Kidney capillary endothelial cell (primary cell): ENCODE results near the gene PHF3.

Experiments used
- DNase-seq: peaks from one replicate; pipeline ENCODE4 v3.0.0-alpha.2; 2018; ENCODE audit warnings: low spot score

Gene PHF3

DNA sequence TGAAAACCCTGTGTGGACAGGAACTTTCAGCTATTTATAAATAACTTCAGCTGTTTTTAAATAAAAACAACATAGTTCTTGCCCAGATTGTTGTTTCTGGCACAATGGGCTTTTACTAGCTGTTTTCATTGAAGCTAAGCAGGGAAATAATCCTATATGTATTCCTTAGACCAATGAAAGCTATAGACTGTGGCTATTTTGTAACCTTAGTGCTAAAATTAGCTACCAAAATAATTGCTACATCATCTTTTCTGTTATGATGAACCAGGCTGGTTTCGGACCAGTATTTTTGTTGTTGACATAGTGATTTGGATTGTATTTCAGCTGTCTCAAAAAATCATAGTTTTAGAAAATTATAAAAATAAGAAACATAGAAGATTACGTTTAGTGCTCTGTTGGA, 13.7 kb downstream of the PHF3 start:
- no peak for DNase-seq

DNA sequence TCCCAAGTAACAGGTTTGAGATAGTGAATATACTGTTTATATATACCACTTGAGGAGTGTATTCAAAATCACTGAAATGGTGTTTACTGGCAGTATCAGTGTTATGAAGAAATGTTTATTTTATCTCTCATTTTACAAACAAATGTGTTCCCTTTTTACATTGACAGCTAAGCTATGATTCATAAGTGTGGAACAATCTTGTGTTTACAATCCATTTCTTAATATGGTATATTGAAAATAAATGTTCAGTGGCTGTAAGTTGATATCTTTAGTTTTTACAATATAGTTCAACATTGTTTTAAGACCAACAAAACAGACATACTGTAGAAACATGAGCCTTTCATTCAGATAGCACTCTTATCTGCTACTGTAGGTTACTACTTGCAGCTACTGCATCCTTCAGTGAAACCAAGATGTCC, 14.3 kb downstream of the PHF3 start:
- DNase-seq: no peak

DNA sequence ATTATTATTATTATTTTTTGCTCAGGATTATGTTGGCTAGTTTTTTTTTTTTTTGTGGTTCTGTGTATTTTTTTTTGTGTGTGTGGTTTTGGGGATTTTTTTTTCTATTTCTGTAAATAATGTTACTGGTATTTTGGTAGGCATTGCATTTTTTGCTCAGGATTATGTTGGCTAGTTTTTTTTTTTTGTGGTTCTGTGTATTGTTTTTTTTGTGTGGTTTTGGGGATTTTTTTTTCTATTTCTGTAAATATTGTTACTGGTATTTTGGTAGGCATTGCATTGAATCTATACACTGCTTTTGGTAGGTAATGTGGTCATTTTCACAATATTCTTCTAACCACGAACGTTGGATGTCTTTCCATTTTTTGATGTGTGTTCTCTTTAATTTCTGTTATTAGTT, 17.4 kb downstream of the PHF3 start:
- no peak for DNase-seq

DNA sequence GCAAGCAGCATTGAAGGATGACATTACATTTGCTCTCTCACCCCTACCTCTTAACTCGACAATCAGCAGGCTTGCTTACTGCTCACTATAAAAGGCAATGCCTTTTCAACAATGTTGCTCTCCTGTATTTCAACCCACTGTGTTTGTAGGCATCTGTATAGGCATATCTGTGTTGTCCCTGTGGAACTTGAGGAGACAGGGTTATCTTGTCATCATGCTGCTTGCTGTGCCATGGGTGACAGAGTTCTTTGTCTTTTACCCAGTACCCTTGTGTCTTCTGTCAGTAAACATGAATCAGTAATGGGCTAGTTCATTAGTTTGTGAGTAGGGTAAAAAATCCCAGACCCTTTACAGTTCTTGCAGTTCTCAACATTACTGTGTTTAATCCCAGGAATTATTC, 25.2 kb downstream of the PHF3 start:
- DNase-seq: no peak

DNA sequence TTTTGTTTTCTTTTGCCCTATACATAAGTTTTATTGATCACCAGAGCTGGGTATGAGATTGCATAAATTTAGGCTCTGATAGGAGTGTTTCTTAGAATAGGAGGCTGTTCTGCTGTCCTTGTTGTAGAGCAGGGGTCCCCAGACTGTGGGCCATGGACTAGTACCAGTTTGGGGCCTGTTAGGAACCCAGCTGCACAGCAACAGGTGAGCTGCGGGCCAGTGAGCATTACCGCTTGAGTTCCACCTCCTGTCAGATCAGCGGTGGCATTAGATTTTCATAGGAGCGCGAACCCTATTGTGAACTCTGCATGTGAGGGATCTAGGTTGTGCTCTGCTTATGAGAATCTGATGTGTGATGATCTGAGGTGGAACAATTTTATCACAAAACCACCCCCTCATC, 26.2 kb downstream of the PHF3 start:
- DNase-seq: no peak

DNA sequence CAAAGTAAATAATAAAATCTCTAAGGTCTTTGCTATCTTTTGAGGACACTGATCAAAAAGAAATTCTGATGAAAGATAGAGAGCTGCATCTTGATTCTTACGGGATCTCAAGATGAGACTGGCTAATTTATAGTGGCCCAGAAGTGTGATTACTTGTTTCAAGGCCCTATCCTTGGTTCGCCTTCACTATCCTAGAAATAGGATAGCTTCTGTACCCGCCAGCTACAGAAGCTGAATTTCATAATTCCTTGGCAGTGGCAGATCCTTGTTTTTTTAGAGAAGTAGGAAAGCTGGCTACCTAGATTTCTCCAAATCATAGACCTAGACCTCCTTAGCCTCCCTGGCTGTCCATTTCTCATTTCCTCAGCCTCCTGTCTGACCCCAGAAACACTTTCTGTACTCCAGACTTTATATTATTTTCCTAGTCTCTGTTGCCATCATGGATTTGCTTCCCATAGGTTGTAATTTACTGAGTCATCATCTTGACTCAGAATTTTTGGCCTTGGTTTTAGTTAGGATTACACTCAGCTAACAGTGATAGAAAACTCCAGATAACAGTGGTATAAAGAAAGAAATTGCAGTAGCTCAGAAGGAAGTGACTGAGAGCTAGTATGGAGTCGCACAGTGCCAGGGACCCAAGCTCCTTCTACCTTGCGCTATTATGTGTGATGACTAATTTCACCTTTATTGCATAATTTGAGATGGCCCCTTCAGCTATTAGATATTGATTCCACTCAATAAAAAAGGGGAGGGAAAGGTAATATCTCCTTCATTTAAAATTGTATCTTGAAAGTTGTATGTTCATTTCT, 27.7 kb downstream of the PHF3 start:
- peak; percentile 46 for DNase-seq

DNA sequence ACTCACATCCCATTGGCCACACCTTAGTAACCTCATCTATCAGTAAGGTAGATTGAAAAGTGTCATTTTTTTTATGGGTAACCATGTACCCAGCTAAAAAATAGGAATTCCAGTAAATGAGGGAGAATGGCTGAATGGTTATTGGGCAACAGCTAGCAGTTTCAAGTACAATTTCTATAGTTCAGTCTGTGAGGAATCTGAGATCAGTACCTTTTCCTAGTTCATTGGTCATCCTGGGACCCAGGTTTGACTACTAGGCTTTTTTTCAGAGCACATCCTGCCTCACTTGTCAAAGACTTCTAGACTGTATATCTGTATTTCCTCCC, 28.3 kb downstream of the PHF3 start:
- DNase-seq: no peak

DNA sequence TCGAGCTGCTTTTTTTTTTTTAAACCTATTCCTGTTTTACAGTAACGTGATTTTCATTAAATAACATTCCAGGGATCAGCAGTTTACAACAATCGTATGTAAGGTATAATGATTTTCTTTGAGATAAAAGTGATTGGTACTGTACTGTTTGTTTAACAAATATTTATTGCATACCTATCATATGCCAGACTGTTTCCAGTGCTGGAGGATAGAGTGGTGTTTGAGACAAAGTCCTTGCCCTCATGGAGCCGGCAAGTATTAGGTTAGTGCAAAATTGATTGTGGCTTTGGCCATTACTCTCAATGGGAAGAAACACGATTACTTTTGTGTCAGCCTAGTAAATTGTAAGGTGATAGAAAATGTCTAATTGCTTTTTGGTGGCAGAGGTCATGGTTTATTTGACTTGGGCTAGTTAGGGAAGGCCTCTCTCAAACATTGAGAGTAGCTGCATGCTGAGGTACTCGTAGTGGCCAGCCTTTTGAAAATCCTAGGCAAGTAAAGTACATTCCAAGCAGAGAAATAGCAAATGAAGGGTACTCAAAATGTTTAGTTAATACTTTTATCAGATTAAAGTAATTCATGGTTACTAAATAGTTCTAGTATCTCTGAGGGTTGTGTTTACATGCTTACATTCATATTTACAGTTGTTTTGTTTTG, 35.6 kb downstream of the PHF3 start:
- no peak for DNase-seq

DNA sequence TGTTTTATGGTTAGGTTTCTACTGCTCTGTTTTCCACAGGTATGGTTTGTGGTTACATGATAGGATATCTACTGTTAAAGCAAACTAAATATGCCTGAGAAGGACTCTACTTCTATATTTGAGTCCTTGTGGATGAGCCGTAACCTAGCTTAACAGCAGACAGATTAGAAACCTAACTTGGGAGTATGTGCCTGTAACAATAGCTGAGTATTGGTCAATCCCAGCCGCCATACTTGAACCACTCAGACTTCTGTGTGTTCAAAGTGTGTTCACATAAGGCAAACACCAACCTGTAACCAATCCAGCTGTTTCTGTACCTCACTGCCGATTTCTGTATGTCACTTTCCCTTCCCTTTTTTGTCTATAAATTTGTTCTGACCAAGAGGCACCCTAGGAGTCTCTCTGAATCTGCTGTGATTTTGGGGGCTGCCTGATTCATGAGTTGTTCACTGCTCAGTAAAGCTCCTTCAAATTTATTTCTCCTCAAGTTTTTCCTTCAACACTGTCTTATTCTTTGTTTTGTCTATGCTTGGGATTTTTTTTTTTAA, 37.1 kb downstream of the PHF3 start:
- DNase-seq: no peak

DNA sequence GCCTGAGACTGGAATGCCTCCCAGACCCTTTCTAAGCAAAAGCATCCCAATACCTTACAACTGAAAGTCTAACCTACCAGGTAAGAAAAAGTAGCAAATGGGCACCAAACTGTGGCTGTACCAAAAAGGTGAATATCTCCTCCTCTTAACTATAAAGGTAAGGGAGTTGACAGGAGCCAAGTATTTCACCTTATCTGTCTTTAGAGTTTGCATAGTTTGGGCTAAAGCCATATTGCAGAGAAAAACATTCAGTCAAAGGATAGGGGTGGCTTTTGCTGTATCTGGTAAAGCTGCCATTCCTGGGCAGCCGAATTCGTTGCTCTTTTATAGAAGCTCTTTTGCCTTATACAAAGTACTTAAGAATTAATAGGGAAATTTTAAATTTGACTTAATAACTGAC, 38.1 kb downstream of the PHF3 start:
- no peak for DNase-seq

DNA sequence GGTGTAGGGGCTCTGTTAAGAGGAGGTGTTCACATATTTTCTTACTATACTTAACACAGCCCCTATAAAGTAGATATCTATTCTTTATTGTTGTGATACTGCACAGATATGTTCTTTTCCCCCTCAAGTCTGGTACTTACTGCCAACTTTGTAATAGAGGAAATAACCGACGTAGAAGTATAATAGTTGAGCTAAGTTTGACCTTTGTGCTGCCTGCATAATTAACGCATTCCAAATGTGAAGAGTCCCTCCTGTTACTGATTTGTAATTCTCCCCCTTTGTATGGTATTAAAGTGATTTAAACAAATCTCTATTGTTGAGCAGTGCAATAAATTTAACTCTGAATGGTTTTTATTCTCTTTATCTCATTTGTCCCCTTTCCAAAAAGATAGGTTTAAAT, 39.0 kb downstream of the PHF3 start:
- no peak for DNase-seq

DNA sequence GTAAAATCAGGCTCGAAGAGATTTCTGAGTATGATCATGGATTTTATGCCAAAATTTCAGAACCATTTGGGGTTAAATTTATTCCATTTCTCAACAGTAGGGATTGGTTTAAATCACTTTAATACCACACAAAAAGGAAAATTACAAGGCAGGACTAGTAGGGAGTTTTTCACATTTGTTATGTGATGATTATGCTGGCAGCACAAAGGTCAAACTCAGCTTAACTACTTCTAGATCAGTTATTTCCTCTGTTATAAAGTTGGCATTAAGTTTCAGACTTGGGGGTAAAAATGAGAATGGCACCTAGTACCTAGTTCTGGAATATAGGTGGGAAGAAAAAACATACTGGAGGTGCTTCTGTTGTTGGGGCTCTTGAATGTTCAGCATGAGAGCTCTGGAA, 39.5 kb downstream of the PHF3 start:
- DNase-seq: no peak

DNA sequence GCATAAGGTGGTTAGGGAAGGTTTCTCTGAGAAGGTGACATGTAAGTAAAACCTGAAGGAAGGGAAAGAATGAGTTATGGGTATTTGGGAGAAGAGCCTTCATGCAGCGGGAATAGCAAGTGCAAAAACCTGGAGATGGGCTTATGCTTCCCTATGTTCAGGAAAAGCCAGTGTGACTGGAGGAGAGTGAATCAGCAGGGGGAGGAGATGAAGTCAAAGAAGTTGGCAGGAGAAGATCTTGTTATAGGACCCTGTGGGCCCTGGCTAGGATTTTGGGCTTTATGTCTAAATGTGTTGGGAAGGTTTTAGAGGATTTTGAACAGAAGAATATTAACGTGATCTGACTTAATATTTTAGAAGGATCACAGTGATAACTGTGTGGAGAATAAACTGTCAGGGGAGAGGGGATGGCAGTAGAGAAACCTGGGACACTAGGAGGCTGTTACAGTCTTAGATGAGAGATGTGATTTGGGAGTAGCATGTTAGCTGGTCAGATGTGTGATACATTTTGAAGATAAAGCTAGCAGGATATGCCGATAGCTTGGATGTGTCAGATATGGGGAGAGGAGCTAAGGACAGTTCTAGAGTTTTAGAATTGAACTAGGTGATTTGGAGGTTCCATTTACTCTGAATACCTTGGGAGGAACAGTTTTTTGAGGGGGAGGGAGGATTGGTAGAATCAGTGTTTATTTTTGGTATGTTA, 41.0 kb downstream of the PHF3 start:
- DNase-seq: no peak

DNA sequence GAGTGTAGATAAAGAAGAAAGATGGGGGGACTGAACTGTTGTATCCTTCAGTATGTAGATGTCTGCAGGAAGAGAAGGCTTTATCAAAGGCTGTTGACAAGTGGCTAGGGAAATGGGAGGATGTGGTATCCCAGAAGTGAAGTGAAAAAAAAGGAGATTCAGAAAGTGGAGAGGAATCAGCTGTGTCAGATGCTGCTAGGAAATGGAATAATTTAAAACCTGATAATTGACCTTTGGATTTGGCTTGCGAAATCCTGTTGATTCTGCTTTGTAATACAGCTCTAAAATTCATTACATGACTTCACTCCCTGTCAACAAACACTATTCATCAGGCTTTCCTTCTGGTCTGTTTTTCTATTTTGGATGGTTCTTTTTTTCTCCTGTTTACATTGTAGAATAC, 41.7 kb downstream of the PHF3 start:
- no peak for DNase-seq

DNA sequence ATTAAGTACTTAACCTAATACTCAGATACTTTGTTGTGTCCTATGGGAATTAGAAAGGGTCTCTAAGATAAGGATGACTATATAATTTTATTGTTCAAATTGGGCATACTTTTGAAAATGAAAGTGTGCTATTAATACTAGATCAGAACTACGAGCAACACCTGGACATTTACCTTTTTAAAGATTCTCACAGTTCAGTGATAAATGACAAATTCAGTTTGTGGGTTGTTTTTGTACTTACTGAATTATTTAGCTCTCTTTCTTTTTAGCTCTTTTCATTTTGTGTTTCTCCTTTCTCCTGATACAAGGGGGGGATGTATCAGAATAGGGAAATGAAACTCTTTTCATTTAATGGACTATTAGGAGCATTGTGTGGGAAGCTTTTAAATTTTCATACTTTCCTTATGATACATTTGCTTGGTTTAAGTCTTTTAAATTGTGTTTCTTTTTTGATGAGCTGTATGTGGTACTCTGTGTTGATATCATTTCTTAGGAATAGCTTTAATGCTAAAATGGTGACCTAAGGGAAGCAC, 47.5 kb downstream of the PHF3 start:
- no peak for DNase-seq

DNA sequence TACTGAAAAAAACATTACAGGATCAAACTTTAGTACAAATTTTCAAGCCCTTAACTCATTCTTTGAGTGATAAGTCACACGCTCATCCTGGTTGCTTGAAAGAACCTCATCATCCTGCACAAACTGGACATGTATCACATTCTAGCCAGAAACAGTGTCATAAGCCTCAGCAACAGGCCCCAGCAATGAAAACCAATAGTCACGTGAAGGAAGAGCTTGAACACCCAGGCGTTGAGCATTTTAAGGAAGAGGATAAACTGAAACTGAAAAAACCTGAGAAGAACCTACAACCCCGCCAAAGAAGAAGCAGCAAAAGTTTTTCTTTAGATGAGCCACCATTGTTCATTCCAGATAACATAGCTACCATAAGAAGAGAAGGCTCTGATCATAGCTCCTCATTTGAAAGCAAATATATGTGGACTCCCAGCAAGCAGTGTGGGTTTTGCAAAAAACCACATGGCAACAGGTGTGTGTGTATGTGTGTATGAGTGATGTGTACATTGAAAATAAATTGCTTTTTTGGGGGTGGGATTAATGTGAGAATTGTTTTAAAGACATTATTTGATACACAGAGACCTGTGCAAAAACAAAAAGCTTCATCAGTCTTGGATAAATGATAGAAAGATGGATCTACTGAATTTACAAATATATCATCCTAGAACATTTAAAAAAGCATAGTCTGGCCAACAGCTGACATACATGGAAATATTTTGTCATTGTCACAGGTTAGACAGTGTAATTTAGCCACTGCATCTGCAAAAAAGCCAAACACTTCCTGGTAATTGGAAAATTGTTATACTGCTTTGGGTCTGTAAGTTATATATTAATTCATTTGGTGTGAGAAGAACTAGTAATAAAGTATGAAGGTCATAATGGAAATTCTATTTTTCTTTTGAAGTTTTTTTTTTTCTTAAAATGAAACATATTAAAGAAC, 50.1 kb downstream of the PHF3 start:
- no peak for DNase-seq

DNA sequence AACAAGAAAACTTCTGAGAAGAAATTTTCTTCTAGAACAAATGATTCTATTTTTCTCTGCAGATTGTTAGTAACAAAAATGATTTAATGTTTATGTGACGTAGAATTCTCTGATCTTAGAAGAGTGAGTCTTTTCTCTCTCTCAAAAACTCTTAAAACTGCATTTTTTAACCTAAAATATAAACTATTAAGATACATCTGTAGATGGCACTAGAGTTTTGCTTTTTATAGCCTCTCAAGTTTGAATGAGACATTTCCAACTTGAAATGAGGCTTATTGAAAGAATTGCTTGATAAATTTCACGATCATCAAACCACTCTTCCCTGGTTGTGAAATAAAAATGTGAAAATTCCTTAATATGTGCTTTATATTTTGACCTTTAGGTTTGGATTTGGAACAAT, 53.8 kb downstream of the PHF3 start:
- DNase-seq: no peak

DNA sequence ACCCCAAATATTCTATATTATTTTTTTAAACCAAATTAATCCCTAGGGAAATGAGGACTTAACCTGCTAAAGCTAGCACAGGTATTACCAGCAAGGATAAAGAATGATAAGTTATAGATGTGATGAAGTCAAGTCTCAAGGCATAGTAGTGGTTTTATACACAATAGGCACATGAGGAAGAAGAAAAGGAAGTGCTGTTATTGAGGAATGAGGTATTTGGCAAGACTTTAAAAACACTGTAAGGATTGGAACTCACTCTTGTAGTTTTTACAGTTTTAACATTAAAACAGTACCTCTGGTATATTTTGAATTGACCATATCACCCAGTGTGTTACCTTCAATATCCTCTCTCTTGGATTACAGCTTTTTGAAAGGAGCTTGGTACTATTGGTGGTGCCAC, 54.6 kb downstream of the PHF3 start:
- DNase-seq: no peak

DNA sequence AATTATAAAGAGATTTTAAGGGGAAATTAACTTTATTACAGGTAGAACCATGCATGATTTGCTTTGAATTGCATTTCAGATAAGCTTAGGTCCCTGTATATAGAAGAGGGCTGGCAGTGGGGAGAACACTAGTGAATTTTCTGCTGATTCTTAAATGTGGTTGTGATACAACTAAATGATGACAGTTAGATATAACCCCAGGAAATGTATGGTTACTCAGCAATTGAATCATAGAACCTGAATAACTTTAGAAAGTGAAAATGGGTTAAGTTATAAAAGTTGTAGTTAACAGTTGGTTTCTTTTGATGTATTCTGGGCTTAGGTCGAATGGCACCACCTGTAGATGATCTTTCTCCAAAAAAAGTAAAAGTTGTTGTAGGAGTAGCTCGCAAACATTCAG, 70.1 kb downstream of the PHF3 start:
- no peak for DNase-seq

DNA sequence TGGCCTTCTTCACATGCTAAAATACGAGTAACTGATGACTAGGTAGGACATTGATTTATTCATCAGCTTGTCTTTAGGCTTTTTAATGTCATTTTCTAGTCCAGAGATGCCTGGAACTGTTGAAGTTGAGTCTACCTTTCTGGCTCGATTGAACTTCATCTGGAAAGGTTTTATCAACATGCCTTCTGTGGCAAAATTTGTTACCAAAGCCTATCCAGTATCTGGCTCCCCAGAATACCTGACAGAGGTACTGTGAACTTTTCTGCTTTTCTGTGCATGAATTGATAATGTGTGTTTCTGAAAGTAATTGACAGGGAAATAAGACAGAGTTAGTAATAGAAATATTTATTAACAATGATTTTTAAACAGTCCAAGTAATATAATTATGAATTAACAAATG, 71.0 kb downstream of the PHF3 start:
- no peak for DNase-seq

DNA sequence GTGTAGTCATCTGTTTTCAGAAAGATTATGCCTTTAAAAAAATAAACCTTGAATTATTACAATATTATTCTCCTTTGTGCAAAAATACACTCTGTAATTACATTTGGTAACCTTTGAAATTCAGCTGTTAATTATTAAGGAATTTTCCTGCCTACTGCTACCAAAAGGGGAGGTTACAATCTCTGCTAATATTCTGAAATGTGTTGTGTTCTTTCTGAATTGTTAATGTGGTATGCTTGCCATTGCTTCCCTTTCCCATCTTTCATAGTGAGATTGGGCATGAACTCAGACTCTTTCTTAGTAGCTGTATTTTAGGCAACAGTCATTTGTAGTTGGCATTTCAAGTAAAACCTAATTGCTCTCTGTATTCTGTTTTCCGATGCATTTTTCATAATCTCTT, 73.0 kb downstream of the PHF3 start:
- DNase-seq: no peak

DNA sequence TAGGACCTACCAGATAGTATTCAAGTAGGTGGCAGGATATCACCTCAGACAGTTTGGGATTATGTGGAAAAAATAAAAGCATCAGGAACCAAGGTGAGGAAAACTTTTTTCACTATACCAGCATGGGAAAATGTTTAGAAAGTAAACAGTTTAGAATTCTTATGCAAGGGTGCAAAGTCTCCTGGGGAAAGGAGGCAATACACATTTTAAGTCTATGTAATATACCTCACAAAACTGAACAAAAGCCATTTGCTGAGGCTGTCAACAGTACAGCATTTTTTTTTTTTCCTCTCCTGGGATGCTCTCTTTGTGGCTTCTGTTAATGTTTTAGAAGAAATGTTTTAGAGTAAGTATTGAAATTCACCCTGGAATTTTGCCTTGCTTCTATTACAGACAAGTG, 73.5 kb downstream of the PHF3 start:
- no peak for DNase-seq
